Ovary (tissue), 3 donors: Measurements from ENCODE around the gene KIF2A.

ENCODE experiments used
- EP300 ChIP-seq: sonication (generic); formaldehyde crosslinking; IDR thresholded peaks from one replicate; pipeline ENCODE4 v1.6.1; 2017; ENCODE audit warnings: antibody characterized with exemption
- POLR2A ChIP-seq: fragments of 450-650 bp; IDR thresholded peaks from one replicate; pipeline ENCODE4 v1.6.1; 2017; ENCODE audit warnings: antibody characterized with exemption, mild to moderate bottlenecking, moderate library complexity
- TF ChIP-seq, protein P1 (sequence below), 3 donors: fragments of 450-650 bp in 2 of 3; fragments of 200-600 bp in 1 of 3; IDR thresholded peaks; one replicate each; pipeline versions ENCODE4 v1.5.1 to v1.8.0; 2016 to 2022; ENCODE audit warnings: antibody characterized with exemption in 3 of 3, mild to moderate bottlenecking in 1 of 3
- donor health status: DM: no; HTN: no; CAD: no.

DNA sequence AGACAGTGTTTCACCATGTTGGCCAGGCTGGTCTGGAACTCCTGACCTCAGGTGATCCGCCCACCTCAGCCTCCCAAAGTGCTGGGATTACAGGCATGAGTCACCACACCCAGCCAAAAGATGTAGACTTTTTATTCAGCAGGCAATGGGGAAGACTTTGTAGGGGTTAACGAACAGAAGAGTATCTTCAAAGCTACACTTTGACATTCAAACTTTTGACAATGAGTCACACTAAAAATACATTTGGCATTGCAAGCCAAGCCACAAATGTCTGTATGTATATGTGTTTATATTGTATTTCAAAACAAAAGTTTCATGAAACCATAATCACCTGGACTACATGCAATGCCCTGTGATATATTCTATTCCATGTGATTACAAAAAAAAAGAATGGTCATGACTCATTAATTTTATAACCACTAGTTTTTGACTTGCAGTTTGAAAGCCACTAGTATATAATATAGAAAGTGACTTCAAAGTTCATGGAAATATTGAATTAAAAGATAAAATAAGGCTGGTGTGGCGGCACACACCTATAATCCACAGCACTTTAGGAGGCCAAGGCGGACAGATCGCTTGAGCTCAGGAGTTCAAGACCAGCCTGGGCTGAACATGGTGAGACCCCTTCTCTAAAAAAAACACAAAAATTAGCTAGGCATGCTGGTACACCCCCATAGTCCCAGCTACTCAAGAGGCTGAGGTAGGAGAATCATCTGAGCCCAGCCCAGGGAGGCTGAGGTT lies 89.4 kb downstream of the KIF2A start:
- TF ChIP-seq EP300: no peak
- TF ChIP-seq, protein P1, sequence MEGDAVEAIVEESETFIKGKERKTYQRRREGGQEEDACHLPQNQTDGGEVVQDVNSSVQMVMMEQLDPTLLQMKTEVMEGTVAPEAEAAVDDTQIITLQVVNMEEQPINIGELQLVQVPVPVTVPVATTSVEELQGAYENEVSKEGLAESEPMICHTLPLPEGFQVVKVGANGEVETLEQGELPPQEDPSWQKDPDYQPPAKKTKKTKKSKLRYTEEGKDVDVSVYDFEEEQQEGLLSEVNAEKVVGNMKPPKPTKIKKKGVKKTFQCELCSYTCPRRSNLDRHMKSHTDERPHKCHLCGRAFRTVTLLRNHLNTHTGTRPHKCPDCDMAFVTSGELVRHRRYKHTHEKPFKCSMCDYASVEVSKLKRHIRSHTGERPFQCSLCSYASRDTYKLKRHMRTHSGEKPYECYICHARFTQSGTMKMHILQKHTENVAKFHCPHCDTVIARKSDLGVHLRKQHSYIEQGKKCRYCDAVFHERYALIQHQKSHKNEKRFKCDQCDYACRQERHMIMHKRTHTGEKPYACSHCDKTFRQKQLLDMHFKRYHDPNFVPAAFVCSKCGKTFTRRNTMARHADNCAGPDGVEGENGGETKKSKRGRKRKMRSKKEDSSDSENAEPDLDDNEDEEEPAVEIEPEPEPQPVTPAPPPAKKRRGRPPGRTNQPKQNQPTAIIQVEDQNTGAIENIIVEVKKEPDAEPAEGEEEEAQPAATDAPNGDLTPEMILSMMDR (IDR thresholded peaks at IDR 0.05): no peak
- TF ChIP-seq POLR2A: no peak
